GM12874 (cell line): ENCODE measurements around the gene KLK2.
A peak's percentile ranks its signal among the peaks of the same experiment; 100 is the strongest.

Source experiments
- TF ChIP-seq, protein P1 (sequence below): IDR thresholded peaks from 2 replicates; pipeline ENCODE4 v1.5.1; 2011; ENCODE audit warnings: low read depth, mild to moderate bottlenecking, control low read depth, low read length, moderate library complexity; ENCODE audit not compliant: insufficient read depth

The KLK2 gene

DNA sequence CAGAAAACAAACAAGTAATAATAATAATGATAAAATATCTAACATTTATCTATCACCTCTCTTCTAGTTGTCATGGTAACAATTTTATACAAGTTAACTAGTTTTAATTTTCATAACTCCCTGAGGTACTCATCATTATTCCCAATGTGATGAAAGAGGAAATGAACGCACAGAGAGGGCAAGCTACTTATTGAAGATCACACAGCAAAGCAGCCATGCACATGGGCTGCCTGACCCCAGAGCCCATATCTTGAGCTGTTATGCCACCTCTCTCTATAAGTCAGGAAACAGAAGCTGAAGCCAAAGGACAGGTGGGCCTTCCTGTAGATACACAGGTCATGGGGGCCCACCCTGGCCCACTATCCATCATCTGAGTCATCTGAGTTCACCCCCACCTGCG is 42.8 kb downstream of the KLK2 start:
- TF ChIP-seq, protein P1, sequence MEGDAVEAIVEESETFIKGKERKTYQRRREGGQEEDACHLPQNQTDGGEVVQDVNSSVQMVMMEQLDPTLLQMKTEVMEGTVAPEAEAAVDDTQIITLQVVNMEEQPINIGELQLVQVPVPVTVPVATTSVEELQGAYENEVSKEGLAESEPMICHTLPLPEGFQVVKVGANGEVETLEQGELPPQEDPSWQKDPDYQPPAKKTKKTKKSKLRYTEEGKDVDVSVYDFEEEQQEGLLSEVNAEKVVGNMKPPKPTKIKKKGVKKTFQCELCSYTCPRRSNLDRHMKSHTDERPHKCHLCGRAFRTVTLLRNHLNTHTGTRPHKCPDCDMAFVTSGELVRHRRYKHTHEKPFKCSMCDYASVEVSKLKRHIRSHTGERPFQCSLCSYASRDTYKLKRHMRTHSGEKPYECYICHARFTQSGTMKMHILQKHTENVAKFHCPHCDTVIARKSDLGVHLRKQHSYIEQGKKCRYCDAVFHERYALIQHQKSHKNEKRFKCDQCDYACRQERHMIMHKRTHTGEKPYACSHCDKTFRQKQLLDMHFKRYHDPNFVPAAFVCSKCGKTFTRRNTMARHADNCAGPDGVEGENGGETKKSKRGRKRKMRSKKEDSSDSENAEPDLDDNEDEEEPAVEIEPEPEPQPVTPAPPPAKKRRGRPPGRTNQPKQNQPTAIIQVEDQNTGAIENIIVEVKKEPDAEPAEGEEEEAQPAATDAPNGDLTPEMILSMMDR: no peak

DNA sequence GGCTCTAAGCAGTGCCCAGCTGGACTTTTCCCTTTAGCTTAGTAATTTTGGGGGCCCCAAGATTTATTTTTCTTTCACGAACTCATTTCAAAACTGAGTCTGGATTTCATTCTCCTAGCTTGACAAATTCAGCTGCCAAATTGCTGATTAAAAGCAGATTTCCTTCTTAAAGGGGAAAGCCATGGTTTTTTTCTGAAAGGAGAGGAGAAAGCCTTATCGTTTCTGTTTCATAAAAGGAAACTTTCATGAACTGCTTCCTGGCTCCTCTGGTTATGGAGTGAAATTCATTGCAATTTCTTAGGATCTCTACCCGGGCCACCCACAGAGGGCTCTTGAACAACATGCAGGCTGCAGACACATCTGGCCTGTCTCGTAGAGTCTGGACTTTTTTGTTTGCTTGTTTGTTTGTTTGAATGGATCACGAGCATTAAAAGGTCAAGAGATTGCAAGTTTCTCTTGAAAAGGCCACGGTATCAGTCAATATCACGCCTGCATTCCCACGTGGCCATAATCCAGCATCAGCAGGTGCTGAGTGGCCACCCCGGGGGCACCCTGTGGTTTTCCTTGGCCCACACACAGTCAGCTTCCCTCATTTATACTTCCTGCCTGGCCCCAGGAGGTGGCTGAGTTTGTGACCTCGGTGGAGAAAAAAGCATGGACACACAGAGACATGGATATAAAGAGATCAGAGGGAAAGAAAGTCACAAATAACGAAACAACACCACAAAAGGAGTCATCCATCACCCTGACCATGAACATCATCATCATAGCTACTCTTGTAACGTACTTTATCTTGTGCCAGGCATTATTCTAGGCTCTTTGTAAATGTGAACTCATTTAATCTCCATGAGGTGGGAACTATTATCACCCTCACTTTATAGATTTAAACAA is 48.4 kb downstream of the KLK2 start:
- TF ChIP-seq, protein P1: no peak

DNA sequence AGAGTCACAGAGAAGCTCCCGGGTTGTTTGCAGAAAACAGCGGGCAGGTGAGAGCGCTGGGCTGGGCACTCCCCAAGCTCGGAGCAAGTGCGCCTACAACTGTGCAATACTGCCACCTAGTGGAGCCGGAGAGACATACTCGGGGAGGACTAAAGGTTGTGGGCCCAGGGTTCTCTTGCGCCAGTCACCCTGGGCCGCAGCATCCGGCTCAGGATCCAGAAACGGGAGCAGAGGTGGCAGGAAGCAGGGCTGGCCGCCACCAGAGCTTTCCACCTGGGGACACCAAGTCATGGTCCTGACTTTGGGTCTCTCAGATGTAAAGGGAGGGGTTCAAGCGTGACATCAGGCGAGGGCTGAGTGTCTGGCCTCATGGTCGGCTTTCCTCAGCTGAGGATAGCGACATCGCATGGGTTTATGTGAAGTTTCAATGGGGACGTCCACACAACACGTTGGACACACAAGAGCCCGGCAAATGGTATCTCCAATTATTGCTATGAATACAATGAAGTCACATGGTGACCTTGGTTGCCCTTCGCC is 49.1 kb downstream of the KLK2 start:
- TF ChIP-seq, protein P1: peak; percentile 87

DNA sequence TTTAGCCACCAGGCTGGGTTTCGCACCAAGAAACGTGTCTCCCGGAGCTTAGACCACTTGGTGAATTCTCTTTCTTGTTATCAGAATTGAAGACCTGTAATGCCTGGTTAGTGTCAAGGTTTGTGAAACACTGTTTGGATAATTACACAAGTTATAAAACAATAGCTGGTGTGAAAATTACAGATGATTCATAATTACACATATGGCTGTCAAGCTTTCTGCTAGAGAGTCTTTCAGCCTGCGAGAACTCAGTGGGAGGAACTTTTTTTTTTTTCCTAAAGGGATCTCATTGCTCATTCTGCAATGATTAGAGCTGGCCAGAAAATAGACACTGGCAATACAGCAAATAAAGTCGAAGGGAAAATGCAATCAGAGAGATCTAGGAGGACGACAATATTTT is 51.3 kb downstream of the KLK2 start:
- TF ChIP-seq, protein P1: no peak

DNA sequence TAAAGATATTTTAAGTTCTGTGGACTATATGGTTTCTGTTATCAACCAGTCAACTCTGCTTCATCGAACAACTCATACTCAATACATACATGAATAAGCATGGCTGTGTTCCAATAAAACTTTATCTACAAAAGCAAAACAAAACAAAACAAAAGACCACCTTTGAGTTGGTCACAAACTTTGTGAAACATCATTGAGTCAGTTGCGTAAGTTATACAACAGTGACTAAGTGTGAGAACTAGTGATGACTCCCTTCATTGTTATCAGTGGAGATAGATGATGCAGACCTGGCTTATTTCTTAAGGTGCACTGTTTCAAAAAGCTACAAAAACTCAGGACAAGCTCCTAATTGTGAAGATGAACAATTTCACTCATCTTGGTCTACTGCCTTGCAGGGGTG is 52.5 kb downstream of the KLK2 start:
- TF ChIP-seq, protein P1: no peak

DNA sequence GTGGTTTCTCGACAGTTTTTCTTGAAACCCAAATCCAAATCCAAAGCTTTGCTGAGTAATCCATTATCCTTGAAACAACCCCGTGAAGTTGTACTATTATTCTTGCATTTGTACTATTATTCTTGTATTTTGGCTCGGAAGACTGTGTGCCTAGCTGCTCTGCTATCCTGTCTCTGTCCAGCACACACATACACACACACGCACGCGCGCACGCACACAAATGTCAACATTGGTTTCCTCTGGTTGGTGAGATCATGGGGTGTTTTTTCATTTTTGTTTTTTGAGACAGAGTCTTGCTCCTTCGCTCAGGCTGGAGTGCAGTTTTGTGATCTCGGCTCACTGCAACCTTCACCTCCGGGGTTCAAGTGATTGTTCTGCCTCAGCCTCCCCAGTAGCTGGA is 52.9 kb downstream of the KLK2 start:
- TF ChIP-seq, protein P1: no peak

DNA sequence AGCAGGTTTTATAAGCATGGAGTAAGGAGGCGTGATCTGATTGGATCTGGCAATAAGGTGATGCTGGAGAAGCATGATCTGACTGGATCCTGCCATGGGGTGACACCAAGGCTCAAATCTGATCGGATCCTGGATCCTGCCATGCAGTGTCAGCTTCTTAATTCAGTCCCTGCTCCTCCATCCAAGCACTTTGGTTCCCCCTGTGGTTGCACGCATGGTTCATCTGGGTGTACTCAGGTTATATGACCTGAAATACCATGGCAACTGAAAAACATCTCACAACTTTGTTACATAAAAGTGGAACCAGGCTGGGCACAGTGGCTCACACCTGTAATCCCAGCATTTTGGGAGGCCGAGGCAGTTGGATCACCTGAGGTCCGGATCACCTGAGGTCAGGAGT is 55.6 kb downstream of the KLK2 start:
- TF ChIP-seq, protein P1: no peak
